ENCODE data around the gene PKN1. TPM values are rescaled to one million over a fixed set of nuclear protein-coding genes. Genes with fewer than 3 reads are reported as not detected.
"Not testable (repeated sequence)": the region's sequence is repeated elsewhere in the genome, so short reads cannot be mapped to it uniquely, and the experiment has no call there.

Gene PKN1
- total RNA-seq, 1 experiment from 2014 or later = 257 TPM

DNA sequence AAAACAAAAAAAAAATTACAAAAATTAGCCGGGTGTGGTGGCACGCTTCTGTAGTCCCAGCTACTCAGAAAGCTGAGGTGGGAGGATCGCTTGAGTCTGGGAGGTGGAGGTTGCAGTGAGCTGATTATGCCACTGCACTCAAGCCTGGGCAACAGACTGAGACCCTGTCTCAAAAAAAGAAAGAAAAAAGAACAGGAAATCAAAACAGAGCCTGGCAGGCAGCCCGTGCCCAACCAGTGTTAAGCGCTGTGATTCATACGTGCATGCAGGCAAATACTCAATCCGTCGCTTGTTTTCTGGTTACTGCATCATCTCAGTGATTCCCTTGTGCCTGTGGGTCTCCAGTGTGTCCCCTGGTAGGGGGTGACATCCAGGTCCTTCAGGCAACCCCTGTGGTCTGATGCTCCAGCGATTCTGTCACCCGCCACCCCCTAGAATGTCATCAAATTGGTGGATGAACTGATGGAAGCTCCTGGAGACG lies 32.1 kb upstream of the PKN1 start:
- no peak overlapping the region for H3K27ac ChIP-seq
- no TSS peak for BruUV-seq (replicated peaks)
- CTCF ChIA-PET = no interaction called here
- H3K27me3 ChIP-seq (ENCODE audit: insufficient read depth, low read depth) = no peaks in the 10 kb centered on the region
- peaks cover 24% of the 10 kb centered on the region for H3F3A ChIP-seq (ENCODE audit: insufficient read depth, low read depth)
- no peak for DNase-seq
- H3K4me3 ChIP-seq = no peak overlapping the region
- H3K9me2 ChIP-seq (ENCODE audit: insufficient read depth) = no peaks in the 10 kb centered on the region
- 0 out of 2 replicates have a peak, but pooled peaks cover 6% of the 10 kb centered on the region for H3K4me1 ChIP-seq (replicated peaks; ENCODE audit: insufficient read depth)
- intact Hi-C loops (cut with micrococcal nuclease; ENCODE audit: unreplicated experiment) = loop anchor here (10.0 kb wide), 1 partner anchor 196 kb away; the partner anchor contains the start of gene ADGRL1
- no peak for TF ChIP-seq EZH2 (IDR thresholded peaks at IDR 0.05; ENCODE audit: low read depth)
- TF ChIP-seq, protein P1, sequence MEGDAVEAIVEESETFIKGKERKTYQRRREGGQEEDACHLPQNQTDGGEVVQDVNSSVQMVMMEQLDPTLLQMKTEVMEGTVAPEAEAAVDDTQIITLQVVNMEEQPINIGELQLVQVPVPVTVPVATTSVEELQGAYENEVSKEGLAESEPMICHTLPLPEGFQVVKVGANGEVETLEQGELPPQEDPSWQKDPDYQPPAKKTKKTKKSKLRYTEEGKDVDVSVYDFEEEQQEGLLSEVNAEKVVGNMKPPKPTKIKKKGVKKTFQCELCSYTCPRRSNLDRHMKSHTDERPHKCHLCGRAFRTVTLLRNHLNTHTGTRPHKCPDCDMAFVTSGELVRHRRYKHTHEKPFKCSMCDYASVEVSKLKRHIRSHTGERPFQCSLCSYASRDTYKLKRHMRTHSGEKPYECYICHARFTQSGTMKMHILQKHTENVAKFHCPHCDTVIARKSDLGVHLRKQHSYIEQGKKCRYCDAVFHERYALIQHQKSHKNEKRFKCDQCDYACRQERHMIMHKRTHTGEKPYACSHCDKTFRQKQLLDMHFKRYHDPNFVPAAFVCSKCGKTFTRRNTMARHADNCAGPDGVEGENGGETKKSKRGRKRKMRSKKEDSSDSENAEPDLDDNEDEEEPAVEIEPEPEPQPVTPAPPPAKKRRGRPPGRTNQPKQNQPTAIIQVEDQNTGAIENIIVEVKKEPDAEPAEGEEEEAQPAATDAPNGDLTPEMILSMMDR (conservative IDR thresholded peaks at IDR 0.05) = no peak
- peaks cover 3% of the 10 kb centered on the region; the same call in 1 of the 2 replicates for H3K36me3 ChIP-seq (ENCODE audit: low read depth)
- no peaks in the 10 kb centered on the region for H3K79me2 ChIP-seq (ENCODE audit: low read depth)
- H2AFZ ChIP-seq = no peak overlapping the region
- no peaks in the 10 kb centered on the region for H3K9me3 ChIP-seq (ENCODE audit: insufficient read depth, low read depth)
- no peak overlapping the region for H3K4me2 ChIP-seq
- H4K20me1 ChIP-seq (ENCODE audit: insufficient read depth) = no peaks in the 10 kb centered on the region
- POLR2A ChIA-PET (ENCODE audit: unreplicated experiment) = no interaction called here

- H3K27ac ChIP-seq = peak overlapping the region; percentile 28; the same call in 1 of the 2 replicates
- intact Hi-C loops (cut with micrococcal nuclease; ENCODE audit: unreplicated experiment) = loop anchor here (10.0 kb wide), 1 partner anchor 197 kb away; the partner anchor contains the start of gene ADGRL1
- H3K79me2 ChIP-seq (ENCODE audit: low read depth) = no peaks in the 10 kb centered on the region
- TF ChIP-seq, protein P1 (conservative IDR thresholded peaks at IDR 0.05) = no peak
- TF ChIP-seq EZH2 (IDR thresholded peaks at IDR 0.05; ENCODE audit: low read depth) = no peak
- H3K4me1 ChIP-seq (replicated peaks; ENCODE audit: insufficient read depth) = 0 out of 2 replicates have a peak, but pooled peaks cover 10% of the 10 kb centered on the region
- H3K9me3 ChIP-seq (ENCODE audit: insufficient read depth, low read depth) = no peaks in the 10 kb centered on the region
- H3F3A ChIP-seq (ENCODE audit: insufficient read depth, low read depth) = peaks cover 28% of the 10 kb centered on the region
- H4K20me1 ChIP-seq (ENCODE audit: insufficient read depth) = peaks cover 3% of the 10 kb centered on the region; the same call in 1 of the 2 replicates
- H3K36me3 ChIP-seq (ENCODE audit: low read depth) = peaks cover 3% of the 10 kb centered on the region; the same call in 1 of the 2 replicates
- no peak overlapping the region for H3K4me3 ChIP-seq
- H3K27me3 ChIP-seq (ENCODE audit: insufficient read depth, low read depth) = no peaks in the 10 kb centered on the region
- POLR2A ChIA-PET (ENCODE audit: unreplicated experiment) = no interaction called here
- TSS peak; percentile 68 for BruUV-seq (replicated peaks)
- no peaks in the 10 kb centered on the region for H3K9me2 ChIP-seq (ENCODE audit: insufficient read depth)
- CTCF ChIA-PET = interaction anchor here (0.6 to 1.0 kb wide), 4 partner anchors 40 to 509 kb away, joined by 3 to 8 read pairs (median 4); no protein-coding TSS in a partner anchor
- no peak overlapping the region for H2AFZ ChIP-seq
- H3K4me2 ChIP-seq = no peak overlapping the region
- no peak for DNase-seq
Observed at GRCh38 chr19:14401468-14402195, 31.5 kb upstream of the PKN1 start.

GRCh38 chr19:14402332-14403144 lies 30.6 kb upstream of the PKN1 start:
- intact Hi-C loops (cut with micrococcal nuclease; ENCODE audit: unreplicated experiment) = loop anchor here (10.0 kb wide), 1 partner anchor 198 kb away; the partner anchor contains the start of gene ADGRL1
- no peak overlapping the region for H3K4me3 ChIP-seq
- H3K4me1 ChIP-seq (replicated peaks; ENCODE audit: insufficient read depth) = 0 out of 2 replicates have a peak, but pooled peaks cover 10% of the 10 kb centered on the region
- H3K36me3 ChIP-seq (ENCODE audit: low read depth) = peaks cover 3% of the 10 kb centered on the region; the same call in 1 of the 2 replicates
- H4K20me1 ChIP-seq (ENCODE audit: insufficient read depth) = peaks cover 12% of the 10 kb centered on the region; the same call in 1 of the 2 replicates
- POLR2A ChIA-PET (ENCODE audit: unreplicated experiment) = interaction anchor here (0.6 kb wide), 1 partner anchor 709 kb away, joined by 4 read pairs; no protein-coding TSS in a partner anchor
- H3K4me2 ChIP-seq = no peak overlapping the region
- H3K9me3 ChIP-seq (ENCODE audit: insufficient read depth, low read depth) = no peaks in the 10 kb centered on the region
- TF ChIP-seq, protein P1 (conservative IDR thresholded peaks at IDR 0.05) = no peak
- TF ChIP-seq EZH2 (IDR thresholded peaks at IDR 0.05; ENCODE audit: low read depth) = no peak
- H3K9me2 ChIP-seq (ENCODE audit: insufficient read depth) = no peaks in the 10 kb centered on the region
- H3K27ac ChIP-seq = peak overlapping the region; percentile 28; the same call in 1 of the 2 replicates
- no TSS peak for BruUV-seq (replicated peaks)
- H2AFZ ChIP-seq = no peak overlapping the region
- H3K79me2 ChIP-seq (ENCODE audit: low read depth) = no peaks in the 10 kb centered on the region
- H3K27me3 ChIP-seq (ENCODE audit: insufficient read depth, low read depth) = no peaks in the 10 kb centered on the region
- CTCF ChIA-PET = interaction anchor here (0.6 to 1.0 kb wide), 5 partner anchors 41 to 681 kb away, joined by 3 to 8 read pairs (median 4); partner anchors contain the start of gene ASF1B
- DNase-seq = peak; percentile 47 to 67
- H3F3A ChIP-seq (ENCODE audit: insufficient read depth, low read depth) = peaks cover 37% of the 10 kb centered on the region

- H3K4me2 ChIP-seq; DNase-seq; BruUV-seq (replicated peaks); H3K36me3 ChIP-seq (ENCODE audit: low read depth); H3K79me2 ChIP-seq (ENCODE audit: low read depth); H3K27ac ChIP-seq; H2AFZ ChIP-seq; H3K9me3 ChIP-seq (ENCODE audit: insufficient read depth, low read depth); H3K4me3 ChIP-seq; H3K27me3 ChIP-seq (ENCODE audit: insufficient read depth, low read depth); H3K9me2 ChIP-seq (ENCODE audit: insufficient read depth): not testable (repeated sequence)
- Histone ChIP-seq H3K4me1 (replicated peaks; ENCODE audit: insufficient read depth) (0 out of 2 replicates have a peak, but pooled peaks cover 10% of the 10 kb centered on the region), H4K20me1 (ENCODE audit: insufficient read depth) (peaks cover 13% of the 10 kb centered on the region; the same call in 1 of the 2 replicates), H3F3A (ENCODE audit: insufficient read depth, low read depth) (peaks cover 44% of the 10 kb centered on the region)
- CTCF ChIA-PET = interaction anchor here (0.6 kb wide), 1 partner anchor 28 kb away, joined by 4 read pairs; no protein-coding TSS in a partner anchor
- POLR2A ChIA-PET (ENCODE audit: unreplicated experiment) = interaction anchor here (0.6 kb wide), 1 partner anchor 287 kb away, joined by 6 read pairs; no protein-coding TSS in a partner anchor
- intact Hi-C loops (cut with micrococcal nuclease; ENCODE audit: unreplicated experiment) = loop anchor here (10.0 kb wide), 1 partner anchor 199 kb away; the partner anchor contains the start of gene ADGRL1
Observed at GRCh38 chr19:14403145-14403930, 29.8 kb upstream of the PKN1 start.

Data from PC-9 (cell line).